ENCODE data around the gene TRABD2B.

The TRABD2B gene

GRCh38 chr1:47843781-47844557 lies 153.2 kb downstream of the TRABD2B start:
- DNase-seq: no peak

GRCh38 chr1:47843059-47843458 lies 154.1 kb downstream of the TRABD2B start:
- no peak for DNase-seq

GRCh38 chr1:47842228-47842919 lies 154.8 kb downstream of the TRABD2B start:
- DNase-seq: no peak

GRCh38 chr1:47841356-47841755 lies 155.8 kb downstream of the TRABD2B start:
- DNase-seq: no peak

GRCh38 chr1:47840393-47841190 lies 156.6 kb downstream of the TRABD2B start:
- DNase-seq: no peak

GRCh38 chr1:47839433-47839760 lies 157.8 kb downstream of the TRABD2B start:
- DNase-seq: no peak

GRCh38 chr1:47838562-47839432 lies 158.4 kb downstream of the TRABD2B start:
- DNase-seq: no peak

- no peak for DNase-seq
These were observed 159.2 kb downstream of the TRABD2B start for GRCh38 chr1:47837866-47838561.

GRCh38 chr1:47837056-47837830 lies 159.9 kb downstream of the TRABD2B start:
- no peak for DNase-seq

GRCh38 chr1:47835409-47835808 lies 161.8 kb downstream of the TRABD2B start:
- no peak for DNase-seq

GRCh38 chr1:47834326-47834725 lies 162.9 kb downstream of the TRABD2B start:
- no peak for DNase-seq

- DNase-seq: no peak
These were observed 166.4 kb downstream of the TRABD2B start for GRCh38 chr1:47830641-47831333.

- DNase-seq: no peak
These were observed 167.2 kb downstream of the TRABD2B start for GRCh38 chr1:47830021-47830420.

- no peak for DNase-seq
These were observed 168.2 kb downstream of the TRABD2B start for GRCh38 chr1:47828978-47829377.

GRCh38 chr1:47827109-47827508 lies 170.1 kb downstream of the TRABD2B start:
- DNase-seq: no peak

- no peak for DNase-seq
These were observed 172.5 kb downstream of the TRABD2B start for GRCh38 chr1:47824716-47825115.

GRCh38 chr1:47824297-47824696 lies 172.9 kb downstream of the TRABD2B start:
- DNase-seq: no peak

GRCh38 chr1:47823040-47823808 lies 174.0 kb downstream of the TRABD2B start:
- no peak for DNase-seq

- no peak for DNase-seq
These were observed 175.4 kb downstream of the TRABD2B start for GRCh38 chr1:47821760-47822159.

GRCh38 chr1:47819574-47819888 lies 177.7 kb downstream of the TRABD2B start:
- no peak for DNase-seq
